B cell (primary cell): Measurements from ENCODE around the gene JPH2. TPM values are rescaled to one million over a fixed set of nuclear protein-coding genes. Genes with fewer than 3 reads are reported as not detected.

Experiments used
- ATAC-seq: fragments of 200-7000 bp; cut with Tn5 transposase; one replicate; pipeline ENCODE4 v1.10.0; 2021; ENCODE audit warnings: low read depth, mild to moderate bottlenecking, moderate number of reproducible peaks, moderate library complexity
- CTCF ChIA-PET: fragments of 350-600 bp; sonication (Branson Sonifier 250); formaldehyde crosslinking; loops from one replicate; lab custom pipeline; 2021; ENCODE audit warnings: antibody characterized with exemption, inconsistent platforms; lab: Charles Lee
- POLR2A ChIA-PET: fragments of 350-600 bp; sonication (Branson Sonifier 250); formaldehyde crosslinking; loops from one replicate; lab custom pipeline; 2021; ENCODE audit warnings: antibody characterized with exemption; lab: Charles Lee
- DNase-seq: peaks from one replicate; pipeline ENCODE4 v3.0.0; 2013
- H2AFZ ChIP-seq: 2 replicates; pipeline ENCODE4 v1.6.1; 2012; ENCODE audit warnings: mild to moderate bottlenecking, low read depth, low read length; ENCODE audit not compliant: insufficient read depth, poor library complexity, severe bottlenecking
- H3K27ac ChIP-seq, 2 donors: 1 replicate in 1 of 2; 2 replicates in 1 of 2; pipeline ENCODE4 v1.5.1; 2012 to 2013; ENCODE audit warnings: low read length in 2 of 2, mild to moderate bottlenecking in 2 of 2, moderate library complexity in 1 of 2
- H3K27me3 ChIP-seq, 4 experiments: fragments of 200-600 bp in 1 of 4; sonication (generic) in 1 of 4; replicated peaks in 1 of 4; 1 replicate in 2 of 4; 2 replicates in 2 of 4; pipeline versions ENCODE4 v1.6.1 to v1.7.0; 2013 to 2016; ENCODE audit warnings: low read length in 3 of 4, mild to moderate bottlenecking in 2 of 4, mixed read lengths in 1 of 4, moderate library complexity in 1 of 4; ENCODE audit not compliant: insufficient read depth in 4 of 4, control insufficient read depth in 3 of 4; ENCODE audit errors: control extremely low read depth in 1 of 4
- H3K36me3 ChIP-seq, 2 experiments: replicated peaks in 1 of 2; 1 replicate in 1 of 2; 2 replicates in 1 of 2; pipeline versions ENCODE4 v1.6.1 to v1.7.1; 2013; ENCODE audit warnings: low read length in 1 of 2; ENCODE audit not compliant: insufficient read depth in 2 of 2, control insufficient read depth in 1 of 2; ENCODE audit errors: control extremely low read depth in 1 of 2, extremely low read depth in 1 of 2
- H3K4me1 ChIP-seq, 2 donors: fragments of 200-600 bp in 1 of 2; sonication (generic) in 1 of 2; 1 replicate in 1 of 2; 2 replicates in 1 of 2; pipeline versions ENCODE4 v1.5.1 to v1.6.1; 2013 to 2017; ENCODE audit warnings: low read length in 2 of 2; ENCODE audit not compliant: control insufficient read depth in 2 of 2, insufficient read depth in 2 of 2
- H3K4me2 ChIP-seq: replicated peaks from 2 replicates; pipeline ENCODE3; 2012; ENCODE audit warnings: mild to moderate bottlenecking, low read depth, low read length; ENCODE audit not compliant: poor library complexity, severe bottlenecking
- H3K4me3 ChIP-seq, 5 experiments: fragments of 200-600 bp in 1 of 5; sonication (generic) in 1 of 5; 1 replicate in 3 of 5; 2 replicates in 2 of 5; pipeline versions ENCODE4 v1.5.1 to v1.7.0; 2011 to 2016; ENCODE audit warnings: low read length in 4 of 5, mild to moderate bottlenecking in 4 of 5, low read depth in 2 of 5, control low read depth in 1 of 5, moderate library complexity in 1 of 5; ENCODE audit not compliant: insufficient read depth in 1 of 5; ENCODE audit errors: control extremely low read depth in 1 of 5, extremely low read depth in 1 of 5
- H3K79me2 ChIP-seq: fragments of 200-600 bp; sonication (generic); one replicate; pipeline ENCODE4 v1.6.0; 2016; ENCODE audit warnings: low read length; ENCODE audit not compliant: control insufficient read depth, insufficient read depth
- H3K9ac ChIP-seq: fragments of 200-600 bp; sonication (generic); 2 replicates; pipeline ENCODE4 v1.6.1; 2017; ENCODE audit warnings: mild to moderate bottlenecking, low read length, moderate library complexity
- H3K9me3 ChIP-seq, 3 donors: one replicate each; pipeline versions ENCODE4 v1.6.1 to v1.7.1; 2013; ENCODE audit warnings: low read length in 2 of 3; ENCODE audit not compliant: control insufficient read depth in 2 of 3, insufficient read depth in 1 of 3; ENCODE audit errors: control extremely low read depth in 1 of 3
- H4K20me1 ChIP-seq: 2 replicates; pipeline ENCODE4 v1.6.0; 2012; ENCODE audit warnings: mild to moderate bottlenecking, low read length; ENCODE audit not compliant: insufficient read depth, control insufficient read depth, poor library complexity, severe bottlenecking
- H3K27ac Mint-ChIP-seq: one replicate; pipeline ENCODE4 v1.8.0; 2021; ENCODE audit warnings: mixed read lengths
- H3K27me3 Mint-ChIP-seq: one replicate; pipeline ENCODE4 v1.8.0; 2021; ENCODE audit warnings: mixed read lengths
- H3K4me1 Mint-ChIP-seq: one replicate; pipeline ENCODE4 v1.8.0; 2021; ENCODE audit warnings: mixed read lengths
- H3K4me3 Mint-ChIP-seq: one replicate; pipeline ENCODE4 v1.8.0; 2021; ENCODE audit warnings: mixed read lengths
- H3K9me3 Mint-ChIP-seq: one replicate; pipeline ENCODE4 v1.8.0; 2022; ENCODE audit warnings: mixed read lengths; ENCODE audit not compliant: insufficient read depth
- CTCF ChIP-seq: fragments of 200-600 bp; IDR thresholded peaks from one replicate; pipeline ENCODE4 v1.8.0; 2022; ENCODE audit warnings: antibody characterized with exemption, mild to moderate bottlenecking
- EZH2 ChIP-seq: IDR thresholded peaks from 2 replicates; pipeline ENCODE4 v1.6.1; 2012; ENCODE audit warnings: borderline replicate concordance, low read depth, mild to moderate bottlenecking, moderate library complexity, low read length; ENCODE audit not compliant: insufficient read depth, poor library complexity, severe bottlenecking
- WGBS: methylation state at CpG from one replicate; pipeline ENCODE4 v1.1.5; 2013; ENCODE audit warnings: missing lambda C conversion rate; ENCODE audit not compliant: insufficient coverage; 5-methylcytosine and 5-hydroxymethylcytosine counted together
- intact Hi-C: fragments of 100-400 bp; cut with micrococcal nuclease; formaldehyde crosslinking; loops from one replicate; pipeline ENCODE4 v1.10.0; 2022
- polyA plus RNA-seq: library from polyadenylated mRNA; depleted of rRNA; stranded (reverse); fragments of >200 nt; gene quantifications from 2 replicates; pipeline ENCODE4 v1.2.3, GENCODE V29; 2012
- total RNA-seq, 2 donors: library from RNA; stranded (reverse); fragments of 120-200 nt in 1 of 2; gene quantifications; 1 replicate in 1 of 2; 2 replicates in 1 of 2; pipeline versions ENCODE4 v1.2.3 to v1.2.4, GENCODE V29; 2013 to 2022

JPH2 gene
- total and polyA plus RNA-seq, 2 donors (not counting 1 experiment from before 2014, with no cell fraction given), result 0.10 TPM; not detected in 1

GRCh38 chr20:44123874-44124535, 63.0 kb downstream of the JPH2 start:
- H3K9ac ChIP-seq, result no peak overlapping the region
- H3K27ac ChIP-seq, result no peak overlapping the region
- H3K4me3 ChIP-seq, result no peak overlapping the region
- H3K4me2 ChIP-seq, result no peak overlapping the region
- ChIA-PET POLR2A (no interaction called here), CTCF (no interaction called here)
- Mint-ChIP-seq H3K27me3 (peaks cover 28% of the 10 kb centered on the region), H3K27ac (no peak overlapping the region), H3K4me1 (no peaks in the 10 kb centered on the region), H3K9me3 (no peaks in the 10 kb centered on the region), H3K4me3 (no peak overlapping the region)
- no peaks in the 10 kb centered on the region for H4K20me1 ChIP-seq
- no peaks in the 10 kb centered on the region for H3K4me1 ChIP-seq
- peaks cover 0 to 4% (median 0%) of the 10 kb centered on the region in 4 experiments for H3K27me3 ChIP-seq
- H3K36me3 ChIP-seq, result no peaks in the 10 kb centered on the region
- DNase-seq, result no peak
- H2AFZ ChIP-seq, result no peak overlapping the region
- H3K9me3 ChIP-seq, result peaks cover 0 to 3% (median 0%) of the 10 kb centered on the region in 3 donors
- TF ChIP-seq EZH2 (no peak), CTCF (no peak)
- WGBS, result 83% methylated on average over 1 of the region's 8 CpGs
- no peak for ATAC-seq
- intact Hi-C loops, result no loop called here
- no peaks in the 10 kb centered on the region for H3K79me2 ChIP-seq

DNA sequence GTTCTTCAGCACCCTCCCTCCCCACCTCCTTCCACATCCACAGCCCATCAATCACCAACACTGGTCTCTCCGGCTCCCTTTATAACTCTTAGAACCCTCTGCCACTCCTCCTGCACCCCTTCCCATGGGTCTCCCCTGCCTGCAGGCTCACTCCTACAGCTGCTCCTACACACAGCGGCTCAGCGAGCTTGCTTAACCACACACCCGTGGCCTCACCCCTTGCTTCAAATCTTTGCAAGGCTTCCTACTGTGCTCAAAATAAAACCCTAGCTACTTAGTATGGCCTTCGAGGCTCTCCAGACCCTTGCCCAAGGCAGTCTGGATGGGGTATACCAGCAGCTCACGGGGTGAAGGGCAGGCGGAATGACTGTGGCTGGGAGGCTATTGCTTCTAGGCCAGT, 63.7 kb downstream of the JPH2 start:
- ChIA-PET CTCF (no interaction called here), POLR2A (no interaction called here)
- Histone ChIP-seq H3K9ac (no peak overlapping the region), H3K9me3 (peaks cover 0 to 3% (median 0%) of the 10 kb centered on the region in 3 donors), H3K4me3 (no peak overlapping the region), H3K27me3 (peaks cover 0 to 4% (median 0%) of the 10 kb centered on the region in 4 experiments), H3K4me2 (no peak overlapping the region), H3K4me1 (no peaks in the 10 kb centered on the region), H3K79me2 (no peaks in the 10 kb centered on the region), H4K20me1 (no peaks in the 10 kb centered on the region), H2AFZ (no peak overlapping the region), H3K27ac (no peak overlapping the region), H3K36me3 (no peaks in the 10 kb centered on the region)
- ATAC-seq, result no peak
- Mint-ChIP-seq H3K9me3 (no peaks in the 10 kb centered on the region), H3K27me3 (peaks cover 29% of the 10 kb centered on the region), H3K4me3 (no peak overlapping the region), H3K27ac (no peak overlapping the region), H3K4me1 (no peaks in the 10 kb centered on the region)
- WGBS, result 85% methylated on average over 7 of the region's 7 CpGs
- DNase-seq, result no peak
- intact Hi-C loops, result no loop called here
- TF ChIP-seq CTCF (no peak), EZH2 (no peak)
